Left lung (tissue), 10 donors: ENCODE measurements around the gene C10orf120. TPM values are rescaled to one million over a fixed set of nuclear protein-coding genes. Genes with fewer than 3 reads are reported as not detected.

Source experiments
- ATAC-seq: fragments of 200-7000 bp; cut with Tn5 transposase; one replicate; pipeline ENCODE4 v1.9.1; 2020; ENCODE audit warnings: moderate library complexity
- DNase-seq, 4 donors: peaks; one replicate each; pipeline ENCODE4 v3.0.0-alpha.2; 2013 to 2020
- H3K27ac ChIP-seq, 2 donors: fragments of 200-600 bp; sonication (generic) in 1 of 2; one replicate each; pipeline versions ENCODE4 v1.5.0 to v1.8.0; 2020 to 2021
- H3K27me3 ChIP-seq, 2 donors: fragments of 200-600 bp; sonication (generic) in 1 of 2; one replicate each; pipeline versions ENCODE4 v1.5.0 to v1.8.0; 2020 to 2021
- H3K36me3 ChIP-seq, 2 donors: fragments of 200-600 bp; sonication (generic) in 1 of 2; one replicate each; pipeline versions ENCODE4 v1.5.0 to v1.8.0; 2020 to 2021
- H3K4me1 ChIP-seq, 2 donors: fragments of 200-600 bp; one replicate each; pipeline ENCODE4 v1.8.0; 2021
- H3K4me3 ChIP-seq, 2 donors: fragments of 200-600 bp; sonication (generic) in 1 of 2; one replicate each; pipeline versions ENCODE4 v1.5.0 to v1.8.0; 2020 to 2021; ENCODE audit warnings: mild to moderate bottlenecking in 1 of 2
- H3K9me3 ChIP-seq, 2 donors: fragments of 200-600 bp; sonication (generic) in 1 of 2; one replicate each; pipeline versions ENCODE4 v1.5.0 to v1.8.0; 2020 to 2021
- intact Hi-C, 2 donors: fragments of 100-400 bp; cut with DNase I; formaldehyde crosslinking; loops; one replicate each; pipeline versions ENCODE4 v1.11.2 to v1.14.2; 2022
- polyA plus RNA-seq, 6 donors: library from polyadenylated mRNA; unstranded; fragments of 120-200 nt; gene quantifications; one replicate each; pipeline ENCODE4 v1.2.1, GENCODE V29; 2013; ENCODE audit not compliant: insufficient read length in 6 of 6
- total RNA-seq, 2 donors: library from RNA; stranded (reverse); fragmentation: NEBNext Ultra II Directional; extraction: Animal tissue kit (Norgen Biotek cat#: 25700); gene quantifications; one replicate each; pipeline ENCODE4 v1.2.1, GENCODE V29; 2021
- TF ChIP-seq, protein P1 (sequence below), 2 donors: fragments of 200-600 bp; sonication (generic) in 1 of 2; IDR thresholded peaks; one replicate each; pipeline versions ENCODE4 v1.5.0 to v1.8.0; 2021; ENCODE audit warnings: antibody characterized with exemption in 2 of 2
- donor health status: DM: no; HTN: yes; CAD: no.
- donor health status: DM: no; HTN: no; CAD: no.

The C10orf120 gene
- total and polyA plus RNA-seq, 8 donors: not detected

GRCh38 chr10:122656741-122657140 is 42.9 kb downstream of the C10orf120 start:
- no peak for DNase-seq
- TF ChIP-seq, protein P1, sequence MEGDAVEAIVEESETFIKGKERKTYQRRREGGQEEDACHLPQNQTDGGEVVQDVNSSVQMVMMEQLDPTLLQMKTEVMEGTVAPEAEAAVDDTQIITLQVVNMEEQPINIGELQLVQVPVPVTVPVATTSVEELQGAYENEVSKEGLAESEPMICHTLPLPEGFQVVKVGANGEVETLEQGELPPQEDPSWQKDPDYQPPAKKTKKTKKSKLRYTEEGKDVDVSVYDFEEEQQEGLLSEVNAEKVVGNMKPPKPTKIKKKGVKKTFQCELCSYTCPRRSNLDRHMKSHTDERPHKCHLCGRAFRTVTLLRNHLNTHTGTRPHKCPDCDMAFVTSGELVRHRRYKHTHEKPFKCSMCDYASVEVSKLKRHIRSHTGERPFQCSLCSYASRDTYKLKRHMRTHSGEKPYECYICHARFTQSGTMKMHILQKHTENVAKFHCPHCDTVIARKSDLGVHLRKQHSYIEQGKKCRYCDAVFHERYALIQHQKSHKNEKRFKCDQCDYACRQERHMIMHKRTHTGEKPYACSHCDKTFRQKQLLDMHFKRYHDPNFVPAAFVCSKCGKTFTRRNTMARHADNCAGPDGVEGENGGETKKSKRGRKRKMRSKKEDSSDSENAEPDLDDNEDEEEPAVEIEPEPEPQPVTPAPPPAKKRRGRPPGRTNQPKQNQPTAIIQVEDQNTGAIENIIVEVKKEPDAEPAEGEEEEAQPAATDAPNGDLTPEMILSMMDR (IDR thresholded peaks at IDR 0.05): no peak
- intact Hi-C loops: no loop called here
- Histone ChIP-seq H3K4me1 (no peaks in the 10 kb centered on the region), H3K27ac (peak overlapping the region; percentile 11 to 48), H3K9me3 (no peaks in the 10 kb centered on the region), H3K36me3 (no peaks in the 10 kb centered on the region), H3K4me3 (no peak overlapping the region), H3K27me3 (no peaks in the 10 kb centered on the region)
- ATAC-seq: no peak

GRCh38 chr10:122656308-122656705 is 43.3 kb downstream of the C10orf120 start:
- ATAC-seq (peak; percentile 65), DNase-seq (no peak)
- no peak overlapping the region for H3K4me3 ChIP-seq
- H3K9me3 ChIP-seq: no peaks in the 10 kb centered on the region
- no peaks in the 10 kb centered on the region for H3K27me3 ChIP-seq
- H3K27ac ChIP-seq: peak overlapping the region; percentile 11 to 48
- H3K4me1 ChIP-seq: no peaks in the 10 kb centered on the region
- intact Hi-C loops: no loop called here
- H3K36me3 ChIP-seq: no peaks in the 10 kb centered on the region
- TF ChIP-seq, protein P1 (IDR thresholded peaks at IDR 0.05): no peak

- TF ChIP-seq, protein P1 (IDR thresholded peaks at IDR 0.05): no peak
- ATAC-seq: peak; percentile 87
Observed at GRCh38 chr10:122655524-122656307, 43.9 kb downstream of the C10orf120 start.

DNA sequence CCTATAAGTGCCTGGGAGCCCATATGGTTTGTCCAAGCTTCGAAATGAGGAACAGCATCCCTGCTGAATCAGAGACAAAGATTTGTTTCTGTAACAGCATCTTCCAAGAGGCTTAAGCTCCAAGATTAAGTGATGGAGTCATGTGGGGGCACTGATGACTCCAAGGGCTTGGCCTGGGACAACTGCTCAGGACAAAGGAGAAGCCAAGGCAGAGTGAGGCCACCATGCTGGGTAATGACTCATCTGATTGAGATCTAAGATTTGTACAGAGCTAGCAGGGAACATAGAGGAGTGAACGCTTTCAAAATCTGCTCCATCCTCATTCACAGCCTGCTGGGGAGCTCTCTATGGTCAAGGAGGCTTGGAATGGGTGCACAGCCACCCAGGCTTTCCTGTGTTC is 49.3 kb downstream of the C10orf120 start:
- TF ChIP-seq, protein P1 (IDR thresholded peaks at IDR 0.05): no peak
- no peaks in the 10 kb centered on the region for H3K4me1 ChIP-seq
- H3K27ac ChIP-seq: no peak overlapping the region
- no peaks in the 10 kb centered on the region for H3K36me3 ChIP-seq
- ATAC-seq (no peak), DNase-seq (no peak)
- H3K9me3 ChIP-seq: no peaks in the 10 kb centered on the region
- intact Hi-C loops: no loop called here
- no peak overlapping the region for H3K4me3 ChIP-seq
- peaks cover 0 to 7% of the 10 kb centered on the region in 2 donors for H3K27me3 ChIP-seq

More at GRCh38 chr10:122655524-122656307, 43.9 kb downstream of the C10orf120 start:
- Histone ChIP-seq H3K4me3 (no peak overlapping the region), H3K36me3 (no peaks in the 10 kb centered on the region), H3K9me3 (no peaks in the 10 kb centered on the region), H3K27ac (peak overlapping the region in 1 of 2 donors; percentile 30), H3K27me3 (no peaks in the 10 kb centered on the region), H3K4me1 (no peaks in the 10 kb centered on the region)
- DNase-seq: peak in 2 of 4 donors; percentile 41 to 73
- intact Hi-C loops: no loop called here

DNA sequence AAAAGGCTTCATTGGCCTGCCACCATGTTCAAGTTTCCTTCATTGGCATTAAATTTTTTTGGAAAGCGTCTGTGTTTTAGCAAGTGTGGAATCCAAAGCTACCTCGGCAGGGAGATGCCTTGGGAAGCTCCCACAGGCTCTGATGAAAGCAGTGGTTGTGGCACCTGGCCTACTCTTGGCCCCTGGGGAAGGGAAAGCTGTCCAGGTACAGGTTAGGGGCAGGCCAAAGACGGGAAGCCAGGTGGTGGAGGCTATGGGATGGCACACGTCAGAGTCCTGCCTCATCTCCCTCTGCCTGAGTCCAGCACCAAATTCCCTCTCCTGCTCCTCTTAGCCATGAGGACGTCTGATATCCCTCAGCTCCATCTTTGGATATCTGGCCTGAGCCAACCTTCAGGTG is 49.7 kb downstream of the C10orf120 start:
- no peak for ATAC-seq
- TF ChIP-seq, protein P1 (IDR thresholded peaks at IDR 0.05): no peak
- Histone ChIP-seq H3K4me1 (no peaks in the 10 kb centered on the region), H3K4me3 (no peak overlapping the region), H3K27me3 (peaks cover 0 to 7% of the 10 kb centered on the region in 2 donors), H3K36me3 (no peaks in the 10 kb centered on the region), H3K27ac (no peak overlapping the region), H3K9me3 (no peaks in the 10 kb centered on the region)
- DNase-seq: no peak
- intact Hi-C loops: no loop called here
